ENCODE results near the gene RAP1B.

GRCh38 chr12:68647507-68647906 lies 36.8 kb downstream of the RAP1B start:
- no peak for TF ChIP-seq POLR2A (IDR thresholded peaks at IDR 0.05; ENCODE audit: low read depth)
- no peak for TF ChIP-seq CTCF (IDR thresholded peaks at IDR 0.05)

Data from esophagus muscularis mucosa (tissue), 3 donors.